Right lobe of liver (tissue), 4 donors: ENCODE data around the gene PTCD1.

Experiments
- CTCF ChIP-seq, 4 donors: fragments of 200-600 bp in 3 of 4; fragments of 450-650 bp in 1 of 4; IDR thresholded peaks; one replicate each; pipeline versions ENCODE4 v1.5.1 to v1.8.0; 2016 to 2022; ENCODE audit warnings: antibody characterized with exemption in 4 of 4, mild to moderate bottlenecking in 2 of 4
- POLR2A ChIP-seq: fragments of 450-650 bp; IDR thresholded peaks from one replicate; pipeline ENCODE4 v1.6.1; 2017; ENCODE audit warnings: antibody characterized with exemption, mild to moderate bottlenecking
- donor health status: DM: no; HTN: no; CAD: no.
- donor health status: DM: no; HTN: no; CAD: no.
- donor health status: DM: no; HTN: yes; CAD: no.

- no peak for TF ChIP-seq POLR2A
- TF ChIP-seq CTCF (IDR thresholded peaks at IDR 0.05), result no peak
Observed at GRCh38 chr7:99453105-99453504, 14.5 kb upstream of the PTCD1 start.
